Measurements from ENCODE around the gene SBNO1.

- TF ChIP-seq POLR2A (IDR thresholded peaks at IDR 0.05; ENCODE audit: low read length) (no peak), GATA1 (IDR thresholded peaks at IDR 0.05; ENCODE audit: low read depth, low read length) (no peak)
Observed at GRCh38 chr12:123289911-123290310, 74.7 kb downstream of the SBNO1 start.

Measured in erythroblast (primary cell).